HG03442 (cell line): ENCODE results near the gene PDE12.
"Not testable (repeated sequence)": the region's sequence is repeated elsewhere in the genome, so short reads cannot be mapped to it uniquely, and the experiment has no call there.

Source experiments
- ATAC-seq: cut with Tn5 transposase; IDR thresholded peaks from one replicate; pipeline ENCODE4 v1.9.1; 2021; ENCODE audit warnings: mild to moderate bottlenecking, moderate library complexity; ENCODE audit not compliant: unreplicated experiment

Gene PDE12

DNA sequence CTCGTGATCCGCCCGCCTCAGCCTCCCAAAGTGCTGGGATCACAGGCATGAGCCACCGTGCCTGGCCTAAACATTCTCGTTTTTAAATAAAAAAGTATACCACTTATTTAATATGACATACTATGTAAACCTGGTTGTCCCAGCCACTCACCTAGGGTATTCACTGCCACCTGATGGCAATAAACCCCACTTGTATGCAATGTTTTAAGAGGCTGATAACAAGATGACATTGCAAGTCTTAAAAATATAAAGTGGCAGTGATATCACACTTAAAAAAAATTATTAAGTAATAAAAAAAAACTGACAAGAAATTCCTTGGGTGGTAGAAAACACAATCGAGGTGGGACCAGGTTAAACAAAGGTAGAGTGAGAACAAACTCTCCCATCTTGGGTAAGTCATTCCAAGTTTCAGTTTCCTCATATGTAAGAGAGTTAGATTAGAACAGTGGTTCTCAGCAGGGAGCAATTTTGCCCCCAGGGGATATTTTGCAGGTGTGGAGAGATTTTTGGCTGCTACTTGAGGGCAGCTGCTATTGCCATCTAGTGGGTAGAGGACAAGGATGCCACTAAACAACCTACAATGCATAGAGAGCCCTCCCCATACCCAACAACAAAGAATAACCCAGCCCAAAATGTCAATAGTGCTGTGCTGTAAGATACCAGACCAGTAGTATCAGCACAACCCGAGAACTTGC, 26.5 kb downstream of the PDE12 start:
- ATAC-seq = no peak

GRCh38 chr3:57583544-57583943, 27.5 kb downstream of the PDE12 start:
- ATAC-seq = no peak

DNA sequence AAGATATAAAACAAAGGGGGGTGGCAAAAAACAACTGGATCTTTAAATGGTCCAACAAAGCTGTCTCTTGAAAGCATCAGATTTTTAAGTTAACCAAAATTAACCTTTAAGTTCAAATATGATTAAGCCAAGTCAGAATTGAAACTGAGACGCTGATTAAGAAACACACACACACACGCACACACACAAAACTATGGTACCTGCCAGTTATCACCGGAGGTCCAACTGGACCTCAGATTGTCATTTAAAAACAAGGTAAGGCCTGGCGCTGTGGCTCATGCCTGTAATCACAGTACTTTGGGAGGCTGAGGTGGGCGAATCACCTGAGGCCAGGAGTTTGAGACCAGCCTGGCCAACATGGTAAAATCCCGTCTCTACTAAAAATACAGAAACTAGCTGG, 30.7 kb downstream of the PDE12 start:
- ATAC-seq = no peak

DNA sequence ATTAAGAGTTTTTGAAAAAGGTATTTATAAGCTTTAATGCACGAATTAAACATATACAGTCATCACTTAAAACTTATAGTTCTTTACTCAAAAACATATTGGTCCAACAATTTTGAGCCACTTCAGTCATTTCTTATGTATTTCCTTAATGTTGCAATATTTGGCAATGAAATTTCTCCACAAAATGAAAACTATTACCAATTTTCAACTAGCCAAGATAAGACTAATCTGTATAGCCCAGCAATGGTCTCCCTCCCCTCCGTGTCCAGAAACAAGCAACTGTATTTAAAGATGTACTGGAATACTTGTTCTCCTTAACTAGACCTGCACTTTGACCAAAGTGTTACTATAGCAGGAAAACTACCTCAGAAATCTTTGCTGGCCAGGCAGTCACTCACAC, 31.8 kb downstream of the PDE12 start:
- no peak for ATAC-seq

- ATAC-seq = no peak
These were observed 36.2 kb downstream of the PDE12 start for GRCh38 chr3:57592306-57592705.

DNA sequence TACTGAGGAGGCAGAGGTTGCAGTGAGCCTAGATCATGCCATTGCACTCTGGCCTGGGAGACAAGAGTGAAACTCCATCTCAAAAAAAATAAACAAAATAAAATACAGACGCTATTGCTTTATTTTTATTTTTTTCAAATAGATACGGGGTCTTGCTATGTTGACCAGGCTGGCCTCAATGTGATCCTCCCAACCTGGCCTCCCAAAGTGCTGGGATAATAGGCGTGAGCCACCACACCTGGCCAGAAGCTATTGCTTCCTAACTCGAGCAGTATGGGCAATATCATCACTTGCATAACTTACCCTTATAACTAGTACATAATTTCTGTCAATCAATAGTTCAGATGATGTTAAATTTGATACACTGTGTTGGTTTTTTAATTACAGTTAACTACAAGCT, 38.1 kb downstream of the PDE12 start:
- ATAC-seq = no peak

DNA sequence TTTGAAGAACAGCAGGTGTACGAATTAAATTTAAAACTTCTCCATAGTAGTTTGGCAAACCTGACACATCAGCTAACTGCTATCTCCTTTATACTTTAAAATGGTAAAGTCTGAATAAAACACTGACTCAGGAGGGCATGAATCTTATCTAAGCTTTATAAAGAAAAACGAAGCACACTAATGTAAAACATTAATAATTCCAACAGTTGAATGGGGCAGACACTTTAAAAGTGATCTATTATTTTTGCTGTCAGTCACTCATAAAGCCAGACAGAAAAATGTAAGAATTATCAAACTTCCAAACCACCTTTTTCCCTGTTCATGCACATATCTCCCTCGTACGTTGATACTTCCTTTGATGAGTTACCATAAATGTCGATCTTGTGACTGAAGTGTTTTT, 38.5 kb downstream of the PDE12 start:
- ATAC-seq = no peak

DNA sequence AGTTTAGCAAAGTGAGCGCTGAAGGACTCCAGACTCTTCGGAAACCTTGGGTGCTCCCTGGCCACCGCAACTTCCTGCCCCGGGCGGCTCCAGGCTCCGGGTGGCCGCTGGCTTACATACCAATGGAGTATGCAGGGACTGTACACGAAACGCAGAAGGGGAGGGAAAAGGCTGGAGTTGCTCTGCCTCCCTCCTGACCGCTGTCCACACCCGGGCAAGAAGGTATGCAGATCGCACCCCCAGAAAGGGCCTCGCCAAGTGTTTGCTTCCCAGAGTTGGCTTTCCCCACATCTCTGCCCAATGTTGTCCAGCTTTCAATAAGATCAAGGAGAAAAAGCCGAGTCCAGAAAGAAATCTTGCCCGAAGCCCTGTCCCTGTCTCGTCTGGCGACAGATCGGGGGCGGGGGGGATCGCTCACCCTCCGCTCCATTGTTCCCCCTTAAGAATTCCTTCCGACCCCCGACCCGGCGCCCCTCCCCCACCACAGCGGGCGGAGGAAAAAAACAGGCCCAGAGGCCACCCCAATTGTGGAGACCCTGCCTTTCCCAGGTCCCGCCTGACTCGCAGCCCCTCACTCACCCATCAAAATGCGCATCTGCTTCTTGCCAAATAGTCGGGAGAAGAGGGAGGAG, 40.5 kb downstream of the PDE12 start:
- ATAC-seq = no peak

GRCh38 chr3:57597127-57597923, 41.3 kb downstream of the PDE12 start, which contains the start of gene ARF4:
ARF4 (minus strand) TSS chr3:57597344; CDS start chr3:57597140, 204 bp downstream.
- peak; percentile 92 for ATAC-seq

DNA sequence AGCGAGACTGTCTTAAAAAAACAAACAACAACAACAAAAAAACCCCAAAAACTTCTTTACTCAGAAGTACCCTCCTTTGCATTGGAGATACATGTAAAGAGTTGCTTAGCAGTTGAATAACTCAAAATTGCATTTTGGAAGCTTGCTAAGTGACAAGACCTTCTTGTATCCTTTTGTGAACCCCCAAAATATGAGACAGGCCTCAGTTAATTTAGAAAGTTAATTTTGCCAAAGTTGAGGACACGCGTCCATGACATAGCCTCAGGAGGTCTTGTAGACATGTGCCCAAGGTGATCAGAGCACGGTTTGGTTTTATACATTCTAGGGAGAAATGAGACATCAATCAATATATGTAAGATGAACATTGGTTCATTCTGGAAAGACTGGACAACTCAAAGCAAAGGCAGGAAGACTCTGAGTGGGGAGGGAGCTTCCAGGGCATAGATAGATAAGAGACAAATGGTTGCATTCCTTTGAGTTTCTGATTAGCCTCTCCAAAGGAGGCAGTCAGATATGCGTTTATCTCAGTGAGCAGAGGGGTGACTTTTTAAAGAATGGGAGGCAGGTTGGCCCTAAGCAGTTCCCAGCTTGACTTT, 42.8 kb downstream of the PDE12 start:
- no peak for ATAC-seq

DNA sequence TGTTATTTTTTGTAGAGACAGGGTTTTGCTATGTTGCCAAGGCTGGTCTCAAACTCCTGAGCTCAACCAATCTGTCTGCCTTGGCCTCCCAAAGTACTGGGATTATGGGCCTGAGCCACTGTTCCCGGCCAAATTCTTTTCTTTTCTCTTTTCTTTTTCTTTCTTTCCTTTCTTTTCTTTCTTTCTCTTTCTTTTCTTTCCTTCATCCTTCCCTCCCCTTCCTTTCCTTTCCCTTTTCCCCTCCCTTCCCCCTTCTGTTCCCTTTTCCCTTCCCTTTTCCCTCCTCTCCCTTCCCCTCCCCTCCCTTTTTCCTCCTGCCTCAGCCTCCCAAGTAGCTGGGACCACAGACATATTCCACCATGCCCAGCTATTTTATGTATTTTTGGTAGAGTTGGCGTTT, 44.1 kb downstream of the PDE12 start:
- no peak for ATAC-seq

GRCh38 chr3:57604971-57605370, 48.9 kb downstream of the PDE12 start:
- ATAC-seq = no peak

DNA sequence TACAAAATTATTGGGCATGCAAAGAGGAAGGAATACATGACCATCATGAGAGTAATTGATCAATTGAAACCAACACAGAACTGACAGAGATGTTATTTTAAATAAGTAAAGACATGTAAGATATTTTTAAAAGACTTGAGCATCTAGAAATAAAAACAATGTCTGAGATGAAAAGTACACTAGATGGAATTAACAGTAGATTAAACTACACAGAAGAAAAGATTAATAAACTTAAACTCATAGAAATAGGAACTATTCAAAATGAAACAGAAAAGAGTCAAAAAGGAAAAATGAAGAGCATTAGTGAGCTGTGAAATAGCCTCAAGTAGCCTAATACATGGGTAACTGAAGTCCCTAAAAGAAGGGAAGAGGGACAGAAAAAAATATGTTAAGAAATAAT, 49.6 kb downstream of the PDE12 start:
- no peak for ATAC-seq

GRCh38 chr3:57611870-57612269, 55.8 kb downstream of the PDE12 start:
- not testable (repeated sequence) for ATAC-seq

GRCh38 chr3:57616233-57616632, 60.2 kb downstream of the PDE12 start:
- no peak for ATAC-seq
